HG02798 (cell line): Measurements from ENCODE around the gene IPCEF1.
"Not testable (repeated sequence)": the region's sequence is repeated elsewhere in the genome, so short reads cannot be mapped to it uniquely, and the experiment has no call there.

Experiments
- ATAC-seq: cut with Tn5 transposase; IDR thresholded peaks from one replicate; pipeline ENCODE4 v1.9.1; 2021; ENCODE audit warnings: mild to moderate bottlenecking; ENCODE audit not compliant: unreplicated experiment, poor library complexity

IPCEF1 gene

DNA sequence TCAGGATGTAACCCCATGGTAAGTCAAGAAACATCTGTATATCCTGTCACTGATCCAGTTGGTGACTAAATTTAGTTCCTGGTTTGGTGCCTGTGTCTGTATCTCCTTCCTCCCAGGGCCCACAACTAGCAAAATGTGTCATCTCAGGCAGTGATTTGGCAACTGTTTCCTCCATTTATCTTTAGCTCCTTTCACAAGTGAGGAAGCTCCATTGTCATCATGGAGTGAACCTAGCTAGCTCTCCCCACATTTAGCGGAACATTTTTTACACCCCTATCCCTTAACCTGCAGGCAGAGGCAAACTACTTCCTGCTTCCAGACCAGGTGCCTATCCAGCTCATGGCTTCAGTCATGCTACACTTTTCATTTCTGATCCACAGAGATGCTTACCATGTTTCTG lies 99.5 kb downstream of the IPCEF1 start:
- ATAC-seq: no peak

DNA sequence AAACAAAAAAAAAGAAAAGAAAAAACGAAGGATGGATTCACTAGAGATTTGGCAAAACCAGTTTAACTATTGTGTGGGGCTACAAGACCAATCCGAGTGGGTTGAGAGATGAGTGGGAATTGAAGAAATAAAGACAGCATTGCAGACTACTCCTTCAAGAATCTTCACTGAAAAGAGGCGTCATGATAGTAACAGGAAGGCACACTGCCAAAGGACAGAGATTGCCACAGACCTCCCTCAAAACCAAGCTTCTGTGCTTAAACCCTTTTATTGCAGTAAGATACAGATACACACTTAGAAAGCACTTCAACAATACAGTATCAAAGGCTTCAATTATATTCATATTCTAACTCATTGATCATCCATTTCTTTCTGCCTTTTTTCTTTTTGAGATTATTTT lies 103.9 kb downstream of the IPCEF1 start:
- no peak for ATAC-seq

DNA sequence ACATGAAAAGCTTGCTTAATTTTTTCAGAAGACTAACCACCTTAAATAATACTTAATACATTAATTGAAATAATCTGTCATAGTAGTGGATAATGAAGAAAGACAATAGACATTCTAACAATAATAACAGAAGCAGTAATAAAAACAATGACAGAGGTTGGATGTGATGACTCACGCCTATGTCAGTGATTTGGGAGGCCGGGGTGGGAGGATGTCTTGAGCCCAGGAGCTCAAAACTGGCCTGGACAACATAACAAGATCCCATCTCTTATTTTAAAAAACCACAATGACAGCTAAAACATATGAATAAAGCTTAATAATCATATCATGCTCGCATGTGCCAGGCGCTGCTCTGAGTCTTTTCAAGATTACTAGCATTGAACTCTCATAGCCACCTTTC lies 105.5 kb downstream of the IPCEF1 start:
- ATAC-seq: no peak

DNA sequence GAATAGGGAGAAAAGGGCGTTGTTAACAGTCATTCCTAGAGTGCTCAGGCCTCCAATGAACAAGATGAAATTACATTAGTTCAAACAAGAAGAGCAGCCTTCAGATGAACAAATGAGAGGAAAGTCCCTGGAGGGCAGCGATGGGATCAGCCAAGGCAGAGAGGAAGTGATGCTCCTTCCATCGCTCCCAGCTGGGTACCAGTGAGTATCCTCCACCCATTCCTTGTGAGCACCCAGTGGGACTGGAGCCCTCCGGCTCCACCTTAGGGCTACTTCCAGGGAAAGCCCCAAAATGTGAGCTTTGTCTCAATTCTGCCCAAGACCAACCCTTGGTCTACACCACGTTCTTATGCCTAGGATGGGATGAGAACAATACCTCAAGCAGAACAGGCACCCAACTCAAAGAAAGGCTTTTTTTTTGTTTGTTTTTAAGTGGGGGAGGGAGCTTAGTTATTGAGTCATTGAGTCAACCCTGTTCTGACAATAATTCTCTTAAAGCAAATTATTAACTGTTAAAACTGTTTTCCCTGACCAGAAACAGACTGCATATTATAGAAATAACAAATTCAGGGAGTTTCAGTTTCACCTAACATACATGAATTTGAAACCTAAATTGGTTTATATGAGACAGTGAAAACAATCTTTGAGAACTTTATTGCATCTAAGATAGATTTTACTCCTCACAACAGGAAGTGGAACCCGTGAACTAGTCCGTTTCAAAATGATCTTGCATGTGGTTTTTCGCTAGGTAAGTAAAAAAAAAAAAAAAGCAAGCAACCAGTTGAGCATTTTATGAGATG lies 106.9 kb downstream of the IPCEF1 start:
- ATAC-seq: peak; percentile 71

DNA sequence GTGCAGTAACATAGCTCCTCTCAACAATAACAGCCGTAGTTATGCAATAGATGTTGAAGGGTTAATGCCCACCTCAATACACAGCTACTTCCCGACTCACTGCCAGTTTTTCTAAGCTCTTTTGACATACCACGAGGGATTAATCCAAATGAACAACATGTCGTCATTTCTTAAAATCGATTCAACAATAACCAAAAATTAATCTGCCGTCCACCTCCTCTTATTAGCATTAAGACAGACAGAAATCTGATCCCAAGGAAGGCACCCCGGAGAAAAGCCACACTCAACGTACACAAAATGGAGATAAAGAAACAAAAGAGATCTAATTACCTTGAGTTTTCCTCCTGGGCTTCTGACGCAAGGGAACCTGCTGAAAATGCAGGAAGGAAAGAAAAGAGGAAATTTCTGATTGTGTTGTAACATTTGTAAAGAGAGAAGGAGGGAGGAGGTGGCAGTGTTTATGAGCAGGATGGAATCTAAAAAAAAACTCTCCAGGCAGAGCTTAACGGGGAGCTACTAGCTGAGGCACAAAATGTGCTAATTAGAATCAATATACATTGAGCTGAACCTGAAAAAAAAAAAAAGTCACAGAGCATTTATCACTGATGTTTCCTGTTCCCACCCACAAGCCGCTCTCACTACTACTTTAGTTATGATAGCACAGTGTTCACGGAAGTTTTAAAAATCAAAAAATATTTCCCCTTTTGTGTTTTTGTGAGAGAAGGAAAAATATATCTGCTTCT lies 109.3 kb downstream of the IPCEF1 start:
- peak; percentile 45 for ATAC-seq

DNA sequence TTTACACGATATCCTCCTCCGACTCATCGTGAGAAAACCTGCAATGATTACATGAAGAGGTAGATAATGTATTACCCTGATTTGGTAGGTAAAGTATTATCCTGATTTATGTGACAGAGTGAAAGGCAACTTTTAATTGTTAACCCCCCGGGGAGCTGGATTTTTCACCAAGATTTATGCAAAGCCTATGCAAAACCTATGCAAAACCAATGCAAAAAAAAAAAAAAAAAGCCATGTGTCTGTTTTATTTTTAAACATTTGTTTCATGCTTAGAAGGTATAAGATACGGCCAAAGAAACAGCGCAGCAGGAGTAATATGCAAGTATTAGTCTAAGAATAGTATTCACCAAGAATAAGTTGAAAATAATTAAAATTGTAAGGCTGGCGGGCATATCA lies 109.9 kb downstream of the IPCEF1 start:
- ATAC-seq: no peak

DNA sequence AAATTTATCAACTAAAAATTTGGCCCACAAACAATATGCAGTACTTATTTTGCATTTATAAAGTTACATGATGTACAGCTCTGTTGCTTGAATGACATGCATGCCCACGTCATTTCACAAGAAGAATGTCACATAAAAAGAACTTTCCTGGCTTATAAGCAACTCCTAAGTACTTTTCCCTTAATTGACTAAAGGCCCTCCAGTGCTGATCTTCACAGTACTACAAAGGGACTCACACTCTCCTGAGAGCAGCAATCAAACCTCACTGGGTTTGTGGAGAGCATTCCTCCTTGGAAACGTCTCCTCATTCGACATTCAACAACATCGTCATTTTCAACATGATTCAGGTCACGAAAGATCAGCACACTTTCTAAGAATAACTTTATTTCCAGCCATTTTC lies 111.1 kb downstream of the IPCEF1 start:
- ATAC-seq: no peak

DNA sequence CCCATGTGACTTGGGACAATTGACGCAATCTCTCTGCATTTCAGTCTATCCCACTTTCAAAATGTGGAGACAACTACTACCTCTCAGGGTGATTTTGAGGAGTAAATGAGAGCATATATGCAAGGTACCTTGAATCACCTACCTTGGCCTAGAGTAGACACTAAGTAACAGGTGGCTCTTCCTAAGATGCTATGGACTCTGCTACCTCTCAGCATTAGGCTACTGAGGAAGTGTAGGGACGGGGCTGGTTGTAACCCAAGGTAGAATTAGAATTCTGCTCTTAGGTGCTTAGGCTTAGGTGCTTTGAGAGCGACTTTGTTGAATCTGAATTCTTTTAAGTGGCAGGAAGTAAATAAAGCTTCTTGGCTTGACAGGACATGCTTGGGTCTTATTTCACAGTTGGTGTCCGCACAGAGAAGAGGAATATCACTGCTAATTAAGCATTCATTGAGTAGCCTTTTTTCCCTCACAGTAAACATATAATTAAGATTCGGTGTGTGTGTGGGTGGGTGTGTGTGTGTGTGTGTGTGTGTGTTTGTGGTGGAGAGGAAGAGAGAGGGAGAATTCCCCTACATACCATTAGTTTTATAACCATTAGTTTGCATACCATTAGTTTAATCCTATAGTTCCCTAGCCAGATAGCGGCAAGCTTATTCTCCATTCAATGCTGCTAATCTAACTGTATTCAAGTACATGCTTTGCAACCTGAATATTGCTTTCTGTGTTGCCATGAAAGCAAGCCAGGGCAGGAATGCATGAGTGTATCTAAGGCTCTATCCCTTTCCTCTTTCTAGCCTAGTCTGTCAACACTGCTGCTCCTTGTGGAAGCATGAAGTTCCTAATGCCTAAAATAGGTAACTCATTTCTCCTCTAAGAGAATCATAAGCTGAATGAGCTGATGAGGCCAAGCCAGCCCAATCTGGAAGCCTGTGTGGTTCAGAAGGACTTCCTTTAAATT lies 112.5 kb downstream of the IPCEF1 start:
- no peak for ATAC-seq

DNA sequence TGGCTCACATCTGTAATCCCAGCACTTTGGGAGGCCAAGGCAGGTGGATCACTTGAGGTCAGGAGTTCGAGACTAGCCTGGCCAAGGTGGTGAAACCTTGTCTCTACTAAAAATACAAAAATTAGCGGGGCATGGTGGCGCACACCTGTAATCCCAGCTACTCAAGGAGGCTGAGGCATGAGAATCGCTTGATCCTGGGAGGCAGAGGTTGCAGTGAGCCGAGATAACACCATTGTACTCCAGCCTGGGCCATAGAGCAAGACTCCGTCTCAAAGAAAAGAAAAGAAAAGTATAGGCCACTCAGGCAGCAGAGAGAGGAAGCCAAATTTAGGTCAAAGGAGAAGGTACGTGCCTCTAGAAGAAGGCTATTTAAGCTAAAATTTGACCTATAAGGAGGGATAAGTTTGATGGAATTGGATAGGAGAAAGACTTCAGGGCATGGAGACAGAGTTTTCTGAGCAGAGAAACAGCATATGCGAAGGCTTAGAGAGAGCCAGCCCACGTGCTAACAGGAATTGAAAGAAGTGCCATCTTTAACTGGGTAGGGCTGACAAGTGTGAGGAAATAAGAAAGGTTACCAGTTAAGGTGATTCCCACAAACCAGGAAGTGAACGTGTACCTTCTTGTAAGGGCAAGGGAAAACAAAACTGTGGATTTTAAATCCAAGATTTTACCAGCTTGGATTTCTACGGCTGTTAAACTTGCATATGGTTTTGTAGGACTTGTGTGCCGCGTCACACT lies 113.8 kb downstream of the IPCEF1 start:
- ATAC-seq: no peak

DNA sequence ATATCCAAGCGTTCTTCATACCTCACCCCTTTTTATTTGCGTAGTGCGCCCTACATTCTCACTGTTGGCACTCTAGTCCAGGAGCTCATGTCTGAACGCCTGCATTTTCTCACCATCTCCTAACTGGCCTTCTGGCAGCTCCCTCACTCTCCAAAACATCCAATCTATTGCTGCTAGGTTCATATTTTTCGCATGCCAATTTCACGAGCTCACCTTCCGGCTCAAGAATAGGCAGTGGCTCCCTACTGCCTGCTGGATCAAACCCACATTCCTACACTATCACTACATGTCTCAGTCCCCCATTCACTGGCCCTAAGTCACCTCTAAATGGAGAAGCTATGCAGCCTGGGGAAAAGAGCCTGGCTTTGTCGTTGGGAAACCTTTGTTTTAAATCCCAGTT lies 115.0 kb downstream of the IPCEF1 start:
- no peak for ATAC-seq

DNA sequence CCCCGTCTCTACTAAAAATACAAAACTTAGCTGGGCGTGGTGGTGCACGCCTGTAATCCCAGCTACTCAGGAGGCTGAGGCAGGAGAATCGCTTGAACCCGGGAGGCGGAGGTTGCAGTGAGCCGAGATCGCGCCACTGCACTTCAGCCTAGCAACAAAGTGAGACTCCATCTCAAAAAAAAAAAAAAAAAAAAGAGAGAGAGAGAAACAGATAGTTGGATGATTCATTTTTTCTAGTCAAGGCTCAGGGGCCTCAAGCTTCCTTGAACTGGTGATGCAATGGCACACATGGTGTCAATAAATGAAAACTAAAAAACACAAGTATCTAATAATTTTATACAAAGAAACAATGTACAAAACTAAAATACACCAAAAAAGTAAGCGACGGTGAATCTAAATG lies 115.5 kb downstream of the IPCEF1 start:
- ATAC-seq: not testable (repeated sequence)

DNA sequence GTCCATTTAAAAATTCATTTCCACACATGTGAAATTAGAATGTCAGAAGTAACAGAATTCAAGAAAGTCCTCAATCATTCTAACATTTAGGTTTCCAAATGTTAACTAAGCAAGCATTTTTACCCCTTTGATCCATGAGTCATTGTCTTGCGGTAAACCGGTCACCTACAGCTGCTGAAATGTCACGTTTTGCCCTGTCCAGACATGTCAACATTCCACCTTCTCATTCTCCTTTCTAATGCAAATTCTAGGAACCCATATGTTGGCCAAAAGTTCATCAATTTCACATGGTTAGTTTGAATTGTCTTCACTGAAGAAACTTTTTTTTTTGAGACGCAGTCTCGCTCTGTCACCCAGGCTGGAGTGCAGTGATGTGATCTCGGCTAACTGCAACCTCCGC lies 117.2 kb downstream of the IPCEF1 start:
- no peak for ATAC-seq

DNA sequence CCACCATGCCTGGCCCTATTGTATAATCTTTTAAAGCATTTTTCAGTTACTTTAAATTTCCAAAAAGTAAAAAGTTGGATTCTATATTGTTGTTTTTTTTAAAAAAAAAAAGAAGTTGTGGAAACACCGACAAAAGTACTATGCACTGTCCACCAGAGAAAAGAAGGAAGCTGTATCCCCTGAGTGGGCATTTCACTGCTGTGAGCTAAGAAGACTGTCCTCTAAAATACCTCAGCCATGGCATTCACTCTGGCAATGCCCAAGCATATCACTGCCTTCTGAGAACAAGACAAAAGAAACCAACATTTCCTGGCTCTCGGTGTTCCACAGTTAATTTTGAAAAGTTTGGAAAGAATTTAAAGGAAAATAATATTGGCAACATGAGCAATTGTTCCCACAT lies 117.8 kb downstream of the IPCEF1 start:
- ATAC-seq: no peak

DNA sequence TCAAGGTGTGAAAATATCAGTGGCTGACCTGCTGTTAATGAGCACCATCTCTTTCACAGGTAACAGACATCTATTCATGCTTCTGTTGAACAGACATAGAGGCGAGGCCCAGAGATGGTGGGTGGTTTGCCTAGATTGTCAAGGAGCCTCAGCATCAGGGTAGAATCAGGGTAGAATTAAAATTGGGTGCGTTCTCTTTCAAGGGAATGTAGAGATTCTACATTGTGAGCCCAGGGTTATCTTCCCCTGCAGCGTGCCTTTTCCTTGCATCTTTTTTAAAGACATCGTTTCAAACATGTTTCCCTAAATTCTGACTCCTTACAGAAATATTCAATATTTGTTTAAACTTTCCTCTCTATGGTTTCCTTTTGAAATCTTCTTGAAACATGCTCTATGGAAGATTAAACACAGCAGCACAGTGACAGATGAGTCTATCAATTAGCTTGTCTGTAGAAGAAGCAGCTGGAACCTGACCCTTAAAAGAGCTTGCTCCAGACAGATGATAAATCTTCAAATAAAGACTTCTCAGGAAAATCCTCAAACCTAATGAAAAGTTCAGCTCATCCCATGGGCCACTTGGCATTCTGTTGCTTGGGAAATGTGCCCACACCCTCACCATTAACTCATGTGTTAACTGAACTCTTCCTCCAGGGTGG lies 119.8 kb downstream of the IPCEF1 start:
- ATAC-seq: no peak

DNA sequence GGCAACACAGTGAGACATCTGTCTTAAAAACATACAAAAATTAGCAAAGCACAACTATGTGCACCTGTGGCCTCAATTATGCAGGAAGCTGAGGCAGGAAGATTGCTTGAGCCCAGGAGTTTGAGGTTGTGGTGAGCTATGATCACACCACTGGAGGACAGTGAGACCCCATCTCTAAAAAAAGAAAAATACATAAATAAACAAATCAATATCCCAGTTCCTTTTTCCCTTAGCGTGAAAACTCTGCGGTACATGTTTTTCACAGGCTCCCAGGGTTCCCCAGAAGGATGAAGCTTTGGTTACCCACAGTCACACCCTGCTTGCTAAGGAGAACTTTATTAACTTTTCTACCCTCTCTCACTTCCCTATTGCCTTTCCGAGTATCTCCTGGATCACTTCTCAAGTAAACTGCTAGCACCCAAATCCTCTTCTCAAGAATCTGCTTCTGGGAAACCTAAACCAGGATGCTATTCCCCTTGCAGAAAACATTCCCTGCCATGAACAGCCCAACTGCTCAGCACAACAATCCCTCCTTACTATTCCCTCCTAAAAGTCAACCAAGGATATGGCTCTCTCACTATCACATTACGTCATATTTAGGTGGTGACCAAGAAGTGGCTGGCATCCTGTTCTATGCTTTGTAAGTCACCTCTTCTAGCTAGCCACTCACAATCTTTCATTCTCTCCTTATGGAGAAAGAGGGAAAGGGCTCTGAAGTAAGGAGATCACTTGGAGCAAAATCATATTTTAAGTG lies 122.4 kb downstream of the IPCEF1 start:
- peak; percentile 54 for ATAC-seq

DNA sequence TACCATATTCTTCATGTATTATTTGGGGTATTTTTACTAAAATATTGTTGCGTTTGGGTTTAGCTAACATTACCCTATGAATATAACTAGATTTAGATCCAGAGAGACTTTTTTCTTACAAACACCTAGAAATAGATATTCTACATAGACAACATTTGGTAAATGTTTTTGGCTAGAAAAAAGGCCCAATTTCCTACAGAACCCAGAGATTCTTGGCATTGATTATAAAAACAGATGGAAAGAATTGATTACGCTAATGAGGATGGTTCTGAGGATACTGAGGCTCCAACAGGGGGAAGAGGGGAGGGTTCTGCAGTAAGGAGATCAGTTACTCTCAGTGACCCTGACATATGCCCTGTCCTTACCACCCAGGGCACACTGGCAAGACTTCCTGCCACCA lies 123.2 kb downstream of the IPCEF1 start:
- no peak for ATAC-seq

DNA sequence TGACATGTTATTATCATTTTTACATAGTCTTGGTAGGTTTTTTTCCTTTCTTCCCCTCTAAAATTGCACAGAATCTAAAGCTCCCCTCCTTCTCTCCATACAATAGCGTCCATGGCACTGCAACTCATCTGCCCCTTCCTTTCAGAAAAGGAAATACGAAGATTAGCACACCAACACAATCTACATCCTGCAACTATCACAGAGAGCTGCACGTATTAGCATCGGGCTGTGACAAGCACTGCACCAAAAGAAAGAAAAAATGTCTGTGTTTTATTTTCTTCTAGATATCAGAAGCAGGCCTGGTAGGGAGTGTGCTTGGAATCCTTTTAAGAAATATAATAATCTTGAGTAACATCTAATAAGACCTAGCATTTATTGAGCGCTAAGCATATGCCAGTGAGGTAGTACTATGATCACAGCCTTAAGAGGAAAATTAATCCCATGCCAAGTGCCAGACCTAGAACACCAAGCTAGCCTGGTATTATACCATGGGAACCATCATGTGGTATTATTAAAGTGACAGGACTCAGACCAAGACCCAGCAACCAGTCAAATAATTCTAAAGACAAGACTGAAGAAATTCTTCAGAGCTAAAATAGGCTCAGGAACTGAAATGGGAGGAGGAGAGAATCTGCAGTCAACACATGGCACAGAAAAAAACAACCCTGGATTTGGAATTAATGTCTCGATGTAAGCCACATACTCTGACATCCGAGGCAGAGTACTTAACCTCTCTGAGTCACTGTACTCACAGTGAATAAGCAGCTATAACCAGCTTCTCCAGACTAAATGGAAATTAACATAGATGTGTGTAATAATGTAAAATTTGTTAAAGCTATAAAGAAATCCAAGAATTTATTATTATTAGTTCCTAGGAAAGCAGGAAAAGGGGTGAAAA lies 124.3 kb downstream of the IPCEF1 start:
- no peak for ATAC-seq
